Erythroblast (primary cell): Measurements from ENCODE around the gene GSTCD.

Experiments
- GATA1 ChIP-seq: IDR thresholded peaks from 2 replicates; pipeline ENCODE4 v1.6.1; 2011; ENCODE audit warnings: low read depth, mild to moderate bottlenecking, control low read depth, low read length, moderate library complexity
- POLR2A ChIP-seq: IDR thresholded peaks from 2 replicates; pipeline ENCODE4 v1.6.1; 2011; ENCODE audit warnings: mild to moderate bottlenecking, low read length

- TF ChIP-seq POLR2A (no peak), GATA1 (no peak)
These were observed 100.1 kb downstream of the GSTCD start for GRCh38 chr4:105808750-105809041.
